Ovary (tissue), 3 donors: ENCODE data around the gene MBNL1.

Experiments used
- EP300 ChIP-seq: sonication (generic); formaldehyde crosslinking; IDR thresholded peaks from one replicate; pipeline ENCODE4 v1.6.1; 2017; ENCODE audit warnings: antibody characterized with exemption
- POLR2A ChIP-seq: fragments of 450-650 bp; IDR thresholded peaks from one replicate; pipeline ENCODE4 v1.6.1; 2017; ENCODE audit warnings: antibody characterized with exemption, mild to moderate bottlenecking, moderate library complexity
- TF ChIP-seq, protein P1 (sequence below), 3 donors: fragments of 450-650 bp in 2 of 3; fragments of 200-600 bp in 1 of 3; IDR thresholded peaks; one replicate each; pipeline versions ENCODE4 v1.5.1 to v1.8.0; 2016 to 2022; ENCODE audit warnings: antibody characterized with exemption in 3 of 3, mild to moderate bottlenecking in 1 of 3
- donor health status: DM: no; HTN: no; CAD: no.

DNA sequence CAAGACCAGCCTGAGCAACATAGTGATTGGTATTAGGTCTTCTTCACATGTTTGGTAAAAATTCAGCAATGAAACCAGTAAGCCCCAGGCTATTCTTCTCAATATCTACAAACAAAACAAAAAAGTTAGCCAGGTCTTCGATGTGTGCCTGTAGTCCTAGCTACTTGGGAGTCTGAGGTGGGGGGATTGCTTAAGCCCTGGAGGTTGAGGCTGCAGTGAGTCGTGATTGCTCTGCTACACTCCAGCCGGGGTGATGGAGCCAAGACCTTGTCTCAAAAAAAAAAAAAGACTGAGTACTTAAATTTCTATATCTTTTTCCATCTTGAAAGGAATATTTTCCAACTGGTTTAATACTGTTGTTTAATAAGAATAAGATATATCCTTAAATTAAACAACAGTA is 106.8 kb downstream of the MBNL1 start:
- TF ChIP-seq, protein P1, sequence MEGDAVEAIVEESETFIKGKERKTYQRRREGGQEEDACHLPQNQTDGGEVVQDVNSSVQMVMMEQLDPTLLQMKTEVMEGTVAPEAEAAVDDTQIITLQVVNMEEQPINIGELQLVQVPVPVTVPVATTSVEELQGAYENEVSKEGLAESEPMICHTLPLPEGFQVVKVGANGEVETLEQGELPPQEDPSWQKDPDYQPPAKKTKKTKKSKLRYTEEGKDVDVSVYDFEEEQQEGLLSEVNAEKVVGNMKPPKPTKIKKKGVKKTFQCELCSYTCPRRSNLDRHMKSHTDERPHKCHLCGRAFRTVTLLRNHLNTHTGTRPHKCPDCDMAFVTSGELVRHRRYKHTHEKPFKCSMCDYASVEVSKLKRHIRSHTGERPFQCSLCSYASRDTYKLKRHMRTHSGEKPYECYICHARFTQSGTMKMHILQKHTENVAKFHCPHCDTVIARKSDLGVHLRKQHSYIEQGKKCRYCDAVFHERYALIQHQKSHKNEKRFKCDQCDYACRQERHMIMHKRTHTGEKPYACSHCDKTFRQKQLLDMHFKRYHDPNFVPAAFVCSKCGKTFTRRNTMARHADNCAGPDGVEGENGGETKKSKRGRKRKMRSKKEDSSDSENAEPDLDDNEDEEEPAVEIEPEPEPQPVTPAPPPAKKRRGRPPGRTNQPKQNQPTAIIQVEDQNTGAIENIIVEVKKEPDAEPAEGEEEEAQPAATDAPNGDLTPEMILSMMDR (IDR thresholded peaks at IDR 0.05) = no peak
- TF ChIP-seq EP300 (no peak), POLR2A (no peak)
